ENCODE measurements around the gene RNASEH1.
A peak's percentile ranks its signal among the peaks of the same experiment; 100 is the strongest.
"Not testable (repeated sequence)": the region's sequence is repeated elsewhere in the genome, so short reads cannot be mapped to it uniquely, and the experiment has no call there.

The RNASEH1 gene

DNA sequence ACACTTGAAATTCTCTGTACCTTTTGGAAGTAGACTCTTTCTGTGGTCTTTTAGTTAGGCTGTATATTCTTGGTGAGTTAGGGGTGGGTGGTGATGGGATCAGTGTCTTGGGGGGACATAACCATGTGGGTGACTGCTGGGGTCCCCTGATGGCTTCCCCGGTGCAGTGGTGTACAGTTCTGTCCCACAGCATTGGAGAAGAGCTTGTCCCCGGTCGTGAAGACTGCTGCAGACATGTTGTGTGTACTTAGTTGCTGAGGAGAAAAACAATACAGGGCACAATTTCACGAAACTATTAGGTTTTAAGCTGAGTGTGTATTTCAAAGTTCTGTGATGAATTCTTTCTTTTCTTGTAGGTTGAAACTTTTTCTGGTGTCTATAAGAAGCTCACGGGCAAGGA lies 22.3 kb upstream of the RNASEH1 start:
- H3K36me3 ChIP-seq (ENCODE audit: control insufficient read depth, insufficient read depth, low read length) = peaks cover 27% of the 10 kb centered on the region
- TF ChIP-seq, protein P1, sequence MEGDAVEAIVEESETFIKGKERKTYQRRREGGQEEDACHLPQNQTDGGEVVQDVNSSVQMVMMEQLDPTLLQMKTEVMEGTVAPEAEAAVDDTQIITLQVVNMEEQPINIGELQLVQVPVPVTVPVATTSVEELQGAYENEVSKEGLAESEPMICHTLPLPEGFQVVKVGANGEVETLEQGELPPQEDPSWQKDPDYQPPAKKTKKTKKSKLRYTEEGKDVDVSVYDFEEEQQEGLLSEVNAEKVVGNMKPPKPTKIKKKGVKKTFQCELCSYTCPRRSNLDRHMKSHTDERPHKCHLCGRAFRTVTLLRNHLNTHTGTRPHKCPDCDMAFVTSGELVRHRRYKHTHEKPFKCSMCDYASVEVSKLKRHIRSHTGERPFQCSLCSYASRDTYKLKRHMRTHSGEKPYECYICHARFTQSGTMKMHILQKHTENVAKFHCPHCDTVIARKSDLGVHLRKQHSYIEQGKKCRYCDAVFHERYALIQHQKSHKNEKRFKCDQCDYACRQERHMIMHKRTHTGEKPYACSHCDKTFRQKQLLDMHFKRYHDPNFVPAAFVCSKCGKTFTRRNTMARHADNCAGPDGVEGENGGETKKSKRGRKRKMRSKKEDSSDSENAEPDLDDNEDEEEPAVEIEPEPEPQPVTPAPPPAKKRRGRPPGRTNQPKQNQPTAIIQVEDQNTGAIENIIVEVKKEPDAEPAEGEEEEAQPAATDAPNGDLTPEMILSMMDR (IDR thresholded peaks at IDR 0.05; ENCODE audit: insufficient read depth, low read length, poor library complexity, severe bottlenecking) = no peak
- DNase-seq (ENCODE audit: extremely low read depth, insufficient read length) = no peak

GRCh38 chr2:3578987-3579386 lies 20.9 kb upstream of the RNASEH1 start:
- TF ChIP-seq, protein P1 (IDR thresholded peaks at IDR 0.05; ENCODE audit: insufficient read depth, low read length, poor library complexity, severe bottlenecking) = no peak
- no peak overlapping the region; the same call in 1 of the 2 replicates for H3K4me3 ChIP-seq (replicated peaks; ENCODE audit: low read depth, low read length)
- H3K27me3 ChIP-seq (replicated peaks; ENCODE audit: control insufficient read depth, insufficient read depth, low read length) = no peaks in the 10 kb centered on the region
- no peak for DNase-seq (ENCODE audit: extremely low read depth, insufficient read length)
- H3K36me3 ChIP-seq (ENCODE audit: control insufficient read depth, insufficient read depth, low read length) = peaks cover 25% of the 10 kb centered on the region

More for the DNA sequence above, 22.3 kb upstream of the RNASEH1 start:
- Histone ChIP-seq H3K4me3 (replicated peaks; ENCODE audit: low read depth, low read length) (no peak overlapping the region), H3K27me3 (replicated peaks; ENCODE audit: control insufficient read depth, insufficient read depth, low read length) (no peaks in the 10 kb centered on the region)

GRCh38 chr2:3576263-3576630 lies 18.1 kb upstream of the RNASEH1 start:
- DNase-seq (ENCODE audit: extremely low read depth, insufficient read length); H3K27me3 ChIP-seq (replicated peaks; ENCODE audit: control insufficient read depth, insufficient read depth, low read length): not testable (repeated sequence)
- H3K36me3 ChIP-seq (ENCODE audit: control insufficient read depth, insufficient read depth, low read length) = peaks cover 19% of the 10 kb centered on the region
- peak overlapping the region; percentile 85 for H3K4me3 ChIP-seq (replicated peaks; ENCODE audit: low read depth, low read length)

DNA sequence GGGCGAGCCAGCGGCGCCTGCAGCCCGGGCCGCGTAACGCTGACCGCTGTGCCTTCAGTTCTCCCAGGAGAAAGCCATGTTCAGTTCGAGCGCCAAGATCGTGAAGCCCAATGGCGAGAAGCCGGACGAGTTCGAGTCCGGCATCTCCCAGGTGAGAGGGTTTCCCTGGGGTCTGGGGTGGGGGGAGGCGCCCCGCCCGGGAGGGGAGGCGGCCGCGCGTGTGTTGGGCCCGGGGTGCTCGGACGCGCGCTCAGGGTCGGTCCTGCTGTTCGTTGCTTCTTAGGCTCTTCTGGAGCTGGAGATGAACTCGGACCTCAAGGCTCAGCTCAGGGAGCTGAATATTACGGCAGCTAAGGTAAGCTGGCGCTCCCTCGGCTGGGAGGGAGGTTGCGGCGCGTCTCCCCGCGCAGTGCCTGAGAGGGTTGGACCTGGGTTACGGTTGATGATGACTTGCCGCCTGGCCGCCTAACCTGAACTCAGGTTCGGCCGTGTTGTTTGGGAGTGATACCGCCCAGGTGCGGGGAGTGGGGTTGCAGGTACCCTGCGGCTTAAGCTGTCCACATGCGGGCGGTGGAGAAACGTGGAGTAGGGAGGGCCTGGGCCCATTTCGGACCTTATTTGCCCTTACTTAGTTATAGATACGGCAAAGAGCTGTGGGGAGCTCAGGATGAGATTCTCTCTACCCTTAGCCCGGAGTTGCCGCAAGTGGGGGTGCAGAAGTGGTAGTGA lies 17.6 kb upstream of the RNASEH1 start:
- Histone ChIP-seq H3K27me3 (replicated peaks; ENCODE audit: control insufficient read depth, insufficient read depth, low read length) (no peaks in the 10 kb centered on the region), H3K4me3 (replicated peaks; ENCODE audit: low read depth, low read length) (peak overlapping the region; percentile 85), H3K36me3 (ENCODE audit: control insufficient read depth, insufficient read depth, low read length) (peaks cover 16% of the 10 kb centered on the region)
- peak; percentile 54 for DNase-seq (ENCODE audit: extremely low read depth, insufficient read length)
- TF ChIP-seq, protein P1 (IDR thresholded peaks at IDR 0.05; ENCODE audit: insufficient read depth, low read length, poor library complexity, severe bottlenecking) = no peak

DNA sequence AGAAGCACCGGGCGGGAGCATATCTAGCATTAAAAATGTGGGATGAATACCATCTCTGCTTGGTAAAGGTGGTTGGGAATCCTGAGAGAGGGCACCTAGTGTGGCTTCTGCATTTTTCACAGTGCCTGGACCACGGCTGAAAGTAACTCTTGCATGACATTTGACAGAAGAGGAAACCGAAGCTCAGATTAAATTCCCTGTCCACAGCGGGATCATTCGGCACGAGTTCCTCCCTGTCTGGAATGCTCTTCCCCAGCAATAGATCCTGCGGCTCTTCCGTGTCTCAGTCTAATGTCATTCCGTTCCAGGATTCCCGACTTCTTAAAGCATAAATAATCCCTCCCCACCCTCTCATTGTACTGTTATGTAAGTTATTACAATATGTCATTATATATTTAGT lies 16.0 kb upstream of the RNASEH1 start:
- no peak overlapping the region for H3K4me3 ChIP-seq (replicated peaks; ENCODE audit: low read depth, low read length)

DNA sequence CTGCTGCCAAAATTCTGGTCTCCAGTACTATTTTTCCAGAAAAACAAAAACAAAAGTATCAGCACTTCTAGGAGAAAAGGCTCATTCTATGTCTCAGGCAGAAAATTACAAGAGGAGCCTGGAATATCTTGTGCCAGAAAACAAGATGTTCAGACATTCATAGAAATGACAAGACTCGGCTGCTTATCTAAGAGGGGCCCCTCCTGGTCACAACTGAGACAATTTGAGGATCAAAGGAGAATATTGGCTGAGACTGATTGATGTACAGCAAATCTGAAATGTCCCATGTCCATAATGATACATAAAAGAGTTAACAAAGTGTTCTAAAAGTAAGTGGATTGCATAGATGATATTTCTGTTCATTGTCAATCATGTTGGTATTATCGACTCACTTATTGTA lies 14.5 kb upstream of the RNASEH1 start:
- Histone ChIP-seq H3K4me3 (replicated peaks; ENCODE audit: low read depth, low read length) (no peak overlapping the region), H3K27me3 (replicated peaks; ENCODE audit: control insufficient read depth, insufficient read depth, low read length) (no peaks in the 10 kb centered on the region), H3K36me3 (ENCODE audit: control insufficient read depth, insufficient read depth, low read length) (0 out of 2 replicates have a peak, but pooled peaks cover 4% of the 10 kb centered on the region)
- no peak for DNase-seq (ENCODE audit: extremely low read depth, insufficient read length)
- TF ChIP-seq, protein P1 (IDR thresholded peaks at IDR 0.05; ENCODE audit: insufficient read depth, low read length, poor library complexity, severe bottlenecking) = no peak

More for the DNA sequence above, 16.0 kb upstream of the RNASEH1 start:
- DNase-seq (ENCODE audit: extremely low read depth, insufficient read length) = no peak
- Histone ChIP-seq H3K27me3 (replicated peaks; ENCODE audit: control insufficient read depth, insufficient read depth, low read length) (no peaks in the 10 kb centered on the region), H3K36me3 (ENCODE audit: control insufficient read depth, insufficient read depth, low read length) (peaks cover 9% of the 10 kb centered on the region)
- TF ChIP-seq, protein P1 (IDR thresholded peaks at IDR 0.05; ENCODE audit: insufficient read depth, low read length, poor library complexity, severe bottlenecking) = no peak

Measured in GM06990 (cell line).